Measurements from ENCODE around the gene SMAD7.

DNA sequence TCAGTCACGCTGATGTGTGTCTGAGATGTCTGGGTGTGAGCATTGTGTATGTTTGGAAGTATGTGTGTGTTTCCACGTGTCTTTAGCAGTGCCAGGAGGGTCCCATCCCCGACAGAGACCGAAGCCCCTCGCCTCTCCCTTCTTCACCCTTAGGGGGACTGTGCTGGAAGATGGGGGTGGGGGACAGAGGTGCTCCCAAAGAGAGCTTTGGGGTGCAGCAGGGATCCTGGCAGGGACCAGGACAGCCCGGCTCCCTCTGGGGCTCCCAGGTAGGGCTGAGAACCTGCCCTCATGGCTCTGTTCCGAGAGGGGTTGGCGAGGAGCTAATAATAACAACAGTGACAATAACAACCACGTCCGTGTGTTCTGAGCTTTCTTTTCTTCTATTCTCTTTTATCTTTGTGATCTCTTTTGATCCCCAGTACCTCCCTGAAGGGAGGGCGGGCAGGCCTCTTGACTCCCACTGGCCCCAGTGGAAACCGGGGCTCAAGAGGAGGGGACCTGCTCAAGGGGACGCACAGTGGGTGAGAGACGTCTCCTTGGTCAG is 57.6 kb downstream of the SMAD7 start:
- TF ChIP-seq, protein P1, sequence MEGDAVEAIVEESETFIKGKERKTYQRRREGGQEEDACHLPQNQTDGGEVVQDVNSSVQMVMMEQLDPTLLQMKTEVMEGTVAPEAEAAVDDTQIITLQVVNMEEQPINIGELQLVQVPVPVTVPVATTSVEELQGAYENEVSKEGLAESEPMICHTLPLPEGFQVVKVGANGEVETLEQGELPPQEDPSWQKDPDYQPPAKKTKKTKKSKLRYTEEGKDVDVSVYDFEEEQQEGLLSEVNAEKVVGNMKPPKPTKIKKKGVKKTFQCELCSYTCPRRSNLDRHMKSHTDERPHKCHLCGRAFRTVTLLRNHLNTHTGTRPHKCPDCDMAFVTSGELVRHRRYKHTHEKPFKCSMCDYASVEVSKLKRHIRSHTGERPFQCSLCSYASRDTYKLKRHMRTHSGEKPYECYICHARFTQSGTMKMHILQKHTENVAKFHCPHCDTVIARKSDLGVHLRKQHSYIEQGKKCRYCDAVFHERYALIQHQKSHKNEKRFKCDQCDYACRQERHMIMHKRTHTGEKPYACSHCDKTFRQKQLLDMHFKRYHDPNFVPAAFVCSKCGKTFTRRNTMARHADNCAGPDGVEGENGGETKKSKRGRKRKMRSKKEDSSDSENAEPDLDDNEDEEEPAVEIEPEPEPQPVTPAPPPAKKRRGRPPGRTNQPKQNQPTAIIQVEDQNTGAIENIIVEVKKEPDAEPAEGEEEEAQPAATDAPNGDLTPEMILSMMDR (conservative IDR thresholded peaks at IDR 0.05), result no peak
- no peak for TF ChIP-seq EZH2 (IDR thresholded peaks at IDR 0.05; ENCODE audit: low read depth)
